Activated CD8-positive, alpha-beta memory T cell treated with anti-CD3 and anti-CD28 coated beads, Interleukin-2, amount 50 U/mL, for 48 hours (primary cell): ENCODE results near the gene CDK5R2.

Source experiments
- DNase-seq: peaks from one replicate; pipeline ENCODE4 v3.0.0-alpha.2; 2020

Gene CDK5R2

DNA sequence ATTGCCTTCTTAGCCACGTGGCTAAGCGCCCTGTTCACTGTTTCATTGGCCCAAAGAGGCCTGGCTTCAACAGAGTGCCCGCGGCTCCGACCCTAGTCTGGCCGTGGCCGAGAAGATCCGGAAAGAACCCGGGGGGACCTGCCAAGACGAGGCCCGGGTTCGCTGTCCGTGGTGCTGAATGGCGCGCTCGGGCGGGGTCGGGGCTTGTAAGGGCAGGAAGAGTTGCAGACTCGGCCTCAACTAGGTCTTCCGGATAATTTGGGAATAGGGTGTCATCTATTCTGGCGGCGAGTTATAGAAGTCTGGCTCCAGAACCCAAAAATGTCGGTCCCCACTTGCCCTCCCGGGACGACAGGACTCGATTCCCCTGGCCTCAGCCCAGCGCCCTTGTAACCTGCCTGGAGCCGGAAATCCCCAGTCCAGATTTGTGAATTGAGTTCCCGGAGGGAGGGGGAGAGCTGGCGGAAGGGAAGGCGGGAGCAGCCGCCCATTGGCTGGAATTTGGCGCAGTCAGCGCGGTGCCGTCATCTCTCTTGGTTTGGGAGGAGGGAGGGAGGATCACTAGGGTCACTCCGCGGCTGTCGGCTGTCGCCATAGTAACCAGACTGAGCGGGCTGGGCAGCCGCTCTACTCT lies 3.5 kb downstream of the CDK5R2 start:
- DNase-seq, result peak; percentile 86

DNA sequence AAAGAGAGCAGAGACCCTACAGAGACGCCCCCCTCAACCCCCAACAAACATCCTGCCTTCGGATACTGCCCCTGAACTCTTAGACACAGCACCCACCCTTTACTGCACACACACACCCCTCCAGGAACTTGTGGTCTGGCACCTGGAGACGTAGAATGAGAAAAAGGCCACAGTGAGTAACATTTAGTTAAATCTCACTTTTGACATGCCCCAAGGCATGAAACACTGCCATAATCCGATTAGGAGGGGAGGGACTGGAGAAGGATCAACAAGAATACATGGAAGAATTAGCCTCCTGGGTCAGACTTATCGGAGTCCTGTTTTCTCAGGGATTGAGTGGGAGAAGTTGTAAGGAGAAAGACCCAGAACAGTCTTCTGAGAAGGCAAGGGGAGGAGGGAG lies 4.1 kb downstream of the CDK5R2 start:
- DNase-seq, result peak; percentile 30

DNA sequence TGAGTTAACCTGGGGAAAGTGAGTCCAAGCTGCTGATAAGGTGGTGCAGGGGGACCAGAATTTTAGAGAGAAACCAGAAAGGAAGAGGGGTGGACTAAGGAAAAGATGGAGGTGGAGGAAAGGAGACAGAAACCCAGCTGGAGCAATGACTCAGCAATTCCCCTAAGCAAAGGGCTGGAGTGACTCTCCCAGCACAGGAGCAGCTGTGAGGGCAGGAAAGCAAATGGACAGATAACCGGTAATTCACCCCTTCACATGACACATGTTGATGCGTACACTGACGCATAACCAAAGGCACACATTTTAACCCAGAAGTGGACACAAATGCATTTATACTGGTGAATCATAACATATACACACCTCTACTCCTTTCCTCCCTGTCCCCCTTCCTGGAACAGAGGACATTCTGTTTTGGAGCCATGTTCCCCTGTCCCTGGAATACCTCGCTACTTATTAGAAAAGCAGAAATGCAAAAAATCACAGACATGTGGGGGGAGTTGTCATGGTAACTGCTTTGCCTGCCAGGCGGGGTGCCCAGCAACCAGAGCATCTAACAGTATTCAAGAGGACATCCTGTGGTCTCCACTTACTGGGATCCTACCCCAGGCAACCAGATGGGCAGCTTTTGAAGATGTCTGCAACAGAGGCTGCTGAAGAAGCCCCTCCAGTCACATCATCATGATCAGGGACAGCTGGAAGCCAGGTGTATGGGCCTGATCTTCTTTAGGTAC lies 4.7 kb downstream of the CDK5R2 start:
- peak; percentile 23 for DNase-seq

DNA sequence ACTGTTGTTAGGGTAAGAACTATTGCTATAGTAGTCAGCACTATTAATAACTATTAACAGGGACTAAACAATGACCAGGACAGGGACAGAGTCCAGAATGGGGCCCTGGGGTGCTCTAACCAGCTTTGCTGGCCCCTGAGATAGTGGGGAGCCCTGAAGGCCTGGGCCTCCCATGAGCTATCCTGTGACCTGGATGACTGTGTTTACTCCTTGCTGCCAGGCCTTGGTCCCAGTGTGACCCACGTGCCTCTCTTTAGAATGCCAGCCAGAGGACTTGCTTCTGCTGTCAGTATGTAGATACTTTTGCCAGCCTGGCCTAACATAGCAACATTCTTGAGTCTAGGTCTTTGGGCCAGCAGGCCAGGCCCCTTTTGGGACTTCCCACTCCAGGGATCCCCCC lies 11.4 kb downstream of the CDK5R2 start:
- DNase-seq, result peak; percentile 33

DNA sequence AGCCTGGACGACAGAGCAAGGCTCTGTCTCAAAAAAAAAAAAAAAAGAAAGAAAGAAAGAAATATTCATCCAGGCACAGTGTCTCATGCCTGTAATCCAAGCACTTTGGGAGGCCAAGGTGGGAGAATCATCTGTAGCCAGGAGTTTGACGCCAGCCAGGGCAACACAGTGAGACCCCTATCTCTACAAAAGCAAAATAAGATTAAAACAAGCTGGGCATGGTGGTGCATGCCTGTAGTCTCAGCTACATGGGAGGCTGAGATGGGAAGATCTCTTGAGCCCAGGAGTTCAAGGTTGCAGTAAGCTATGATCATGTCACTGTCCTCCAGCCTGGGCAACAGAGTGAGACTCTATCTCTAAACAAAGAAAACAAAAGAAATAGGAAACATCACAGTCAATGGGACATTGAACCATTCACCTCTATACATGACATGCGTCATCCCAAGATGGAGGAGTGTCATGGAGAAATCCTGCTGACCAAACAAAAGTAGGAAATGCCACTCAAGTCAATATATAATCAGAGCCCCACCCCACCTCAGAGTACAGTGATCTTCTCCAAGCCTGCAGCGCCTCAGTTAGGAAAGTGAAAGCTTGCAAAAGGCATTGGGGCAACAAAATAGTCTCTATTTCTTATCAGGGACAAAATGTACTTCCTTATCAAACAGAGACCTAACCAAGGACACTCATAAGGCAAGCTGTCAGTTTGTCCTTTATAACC lies 15.8 kb downstream of the CDK5R2 start:
- no peak for DNase-seq

DNA sequence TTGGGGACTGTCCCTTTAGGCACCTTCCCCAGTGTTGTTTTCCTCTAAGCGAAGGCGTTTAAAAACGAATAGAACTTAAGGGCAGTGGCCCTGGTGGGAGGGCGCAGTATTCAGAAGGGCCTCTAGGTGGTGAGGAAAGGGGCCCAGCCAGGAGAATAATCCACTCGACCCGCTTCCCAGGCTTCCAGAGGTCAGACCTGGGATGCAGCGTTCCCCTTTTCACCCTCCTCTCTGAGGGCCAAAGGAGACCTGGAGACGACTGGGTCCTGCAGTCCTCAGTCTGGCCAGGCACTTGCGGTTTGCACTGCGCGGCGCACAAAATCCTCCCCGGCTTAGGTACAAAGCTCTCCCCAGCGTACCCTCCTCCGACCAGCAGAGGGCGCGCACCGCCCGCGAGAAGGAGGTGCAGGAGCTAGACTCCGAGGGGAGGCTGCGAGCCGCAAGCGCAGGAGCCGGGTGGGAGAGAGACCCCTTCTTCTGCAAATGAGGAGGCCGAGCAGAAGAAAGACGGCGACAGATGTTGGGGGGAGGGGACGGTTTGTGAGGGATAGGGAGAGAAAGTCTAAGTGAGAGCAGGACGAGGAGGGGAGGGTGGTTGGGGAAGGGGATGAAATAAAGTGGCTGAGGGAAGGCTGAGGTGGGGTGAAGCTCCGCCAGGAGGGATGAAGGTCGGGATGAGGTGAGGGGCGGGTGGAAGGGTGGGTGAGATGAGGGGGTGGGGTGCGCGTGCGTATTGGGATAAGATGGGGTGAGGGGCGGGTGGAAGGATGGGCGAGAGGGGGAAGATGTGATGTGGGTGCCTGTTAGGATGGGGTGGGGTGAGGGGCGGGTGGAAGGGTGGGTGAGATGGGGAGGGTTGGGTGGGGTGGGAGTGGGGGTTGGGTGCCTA lies 20.6 kb downstream of the CDK5R2 start:
- peak; percentile 95 for DNase-seq

DNA sequence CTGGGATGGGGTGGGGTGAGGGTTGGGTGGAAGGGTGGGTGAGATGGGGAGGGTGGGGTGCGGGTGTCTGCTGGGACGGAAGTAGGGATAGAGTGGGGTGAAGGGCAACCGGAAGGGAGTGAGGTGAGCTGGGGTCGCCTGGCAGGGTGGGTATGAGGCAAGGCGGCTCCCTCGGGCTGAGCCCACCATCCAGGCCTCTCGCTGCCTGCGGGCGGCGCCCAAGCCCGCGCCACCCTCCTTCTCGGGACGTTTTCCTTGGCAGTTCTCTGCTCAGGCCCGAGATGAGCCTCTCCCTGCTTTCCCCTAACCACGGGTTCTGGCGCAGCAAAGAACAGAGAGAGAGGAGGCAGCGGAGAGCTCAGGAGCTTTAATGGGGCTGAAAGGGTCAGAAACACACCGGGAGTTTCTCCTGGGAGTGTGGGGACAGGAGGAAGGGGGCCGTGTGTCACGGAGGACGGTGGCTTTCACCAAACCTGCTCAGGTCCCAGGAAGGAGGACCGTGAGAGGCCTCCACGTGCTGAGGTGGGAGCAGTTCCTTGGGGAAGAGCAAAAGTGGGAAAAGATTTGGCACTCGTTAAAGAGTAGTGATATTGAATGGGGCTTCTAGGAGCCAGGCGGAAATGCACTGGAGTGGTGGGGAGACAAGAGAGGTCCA lies 21.4 kb downstream of the CDK5R2 start:
- no peak for DNase-seq

DNA sequence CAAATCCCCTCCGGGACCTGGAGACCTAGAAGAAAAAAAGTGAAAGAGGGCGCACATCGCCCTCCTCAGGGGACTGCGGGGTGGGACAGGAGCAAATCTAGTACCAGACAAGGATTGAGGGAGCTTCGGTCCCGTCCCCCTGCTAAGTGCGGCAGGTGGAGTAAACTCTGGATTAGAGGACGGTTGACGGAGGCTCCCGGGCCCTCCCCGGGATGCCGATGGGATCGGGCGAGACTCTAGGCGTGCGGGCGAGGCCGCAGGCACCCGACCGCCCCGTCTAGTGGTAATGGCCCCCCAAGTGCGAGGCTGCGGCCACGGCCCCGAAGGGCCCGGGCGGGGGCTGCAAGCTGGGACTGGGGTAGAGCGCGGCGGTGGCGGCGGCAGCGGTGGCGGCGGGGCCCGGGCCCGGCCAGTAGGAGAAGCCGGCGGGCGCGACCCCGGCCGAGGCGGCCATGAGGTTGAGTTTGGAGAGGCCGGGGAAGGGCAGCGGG lies 22.0 kb downstream of the CDK5R2 start:
- DNase-seq, result no peak

DNA sequence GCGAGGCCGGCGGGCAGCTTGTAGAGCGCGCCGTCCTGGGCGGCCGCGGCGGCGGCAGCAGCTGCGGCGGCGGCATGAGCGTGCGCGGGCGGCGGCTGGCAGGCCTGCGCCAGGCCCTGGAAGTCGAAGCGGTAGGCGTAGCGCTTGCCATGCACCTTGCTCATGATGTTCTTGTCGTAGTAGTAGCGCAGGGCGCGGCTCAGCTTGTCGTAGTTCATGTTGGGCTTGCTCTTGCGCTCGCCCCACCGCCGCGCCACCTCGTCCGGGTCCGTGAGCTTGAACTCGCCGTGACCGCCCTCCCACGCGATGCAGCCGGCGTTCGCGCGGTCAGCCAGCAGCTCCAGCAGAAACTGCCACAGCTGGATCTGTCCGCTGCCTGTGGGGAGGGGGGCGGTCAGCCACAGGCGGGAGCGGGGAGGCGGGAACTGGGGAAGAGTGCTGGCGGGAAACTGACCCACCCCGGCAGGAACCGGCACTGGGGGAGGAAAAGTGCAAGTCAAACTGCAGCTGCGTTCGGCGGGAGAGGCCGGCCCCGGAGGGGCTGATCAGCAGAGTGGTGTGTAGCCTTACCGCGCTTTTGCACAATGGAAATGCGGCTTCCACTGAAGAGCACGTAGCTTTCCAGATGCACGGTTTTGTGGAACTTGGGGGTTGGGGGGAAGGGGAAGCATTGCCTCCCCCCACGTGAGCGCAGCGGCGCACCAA lies 22.6 kb downstream of the CDK5R2 start:
- DNase-seq, result no peak

DNA sequence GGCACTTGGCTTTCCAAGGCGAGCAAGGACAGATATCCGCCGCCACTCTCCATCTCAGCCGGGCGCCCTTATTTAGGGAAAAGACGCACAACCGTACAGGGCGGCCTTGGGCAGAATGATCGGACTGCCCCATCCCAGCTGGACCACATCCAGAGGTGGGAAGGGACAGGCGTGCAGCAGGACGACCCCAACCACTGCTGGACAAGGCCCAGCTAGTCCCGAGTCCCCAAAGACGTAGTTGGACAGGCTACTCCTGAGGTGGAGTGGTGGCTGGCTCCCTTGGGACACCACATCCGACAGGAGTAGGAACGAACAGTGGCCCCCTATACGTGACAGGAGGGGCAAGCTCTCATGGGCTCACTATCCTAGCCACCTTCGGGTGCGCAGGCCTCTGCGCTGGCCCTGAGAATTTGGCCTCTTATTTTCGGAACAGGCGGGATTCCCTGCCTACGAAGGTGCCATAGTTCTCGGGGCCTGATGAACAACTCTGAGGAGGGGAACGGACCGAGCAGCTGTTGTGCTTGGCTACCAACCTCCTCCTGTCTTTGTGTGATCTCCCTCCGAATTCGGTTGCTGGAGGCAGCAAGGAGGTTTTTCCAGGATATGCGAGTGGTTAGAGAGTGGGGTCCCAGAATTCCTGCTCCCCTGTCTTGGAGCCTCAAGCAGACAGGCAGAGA lies 23.3 kb downstream of the CDK5R2 start:
- peak; percentile 57 for DNase-seq

DNA sequence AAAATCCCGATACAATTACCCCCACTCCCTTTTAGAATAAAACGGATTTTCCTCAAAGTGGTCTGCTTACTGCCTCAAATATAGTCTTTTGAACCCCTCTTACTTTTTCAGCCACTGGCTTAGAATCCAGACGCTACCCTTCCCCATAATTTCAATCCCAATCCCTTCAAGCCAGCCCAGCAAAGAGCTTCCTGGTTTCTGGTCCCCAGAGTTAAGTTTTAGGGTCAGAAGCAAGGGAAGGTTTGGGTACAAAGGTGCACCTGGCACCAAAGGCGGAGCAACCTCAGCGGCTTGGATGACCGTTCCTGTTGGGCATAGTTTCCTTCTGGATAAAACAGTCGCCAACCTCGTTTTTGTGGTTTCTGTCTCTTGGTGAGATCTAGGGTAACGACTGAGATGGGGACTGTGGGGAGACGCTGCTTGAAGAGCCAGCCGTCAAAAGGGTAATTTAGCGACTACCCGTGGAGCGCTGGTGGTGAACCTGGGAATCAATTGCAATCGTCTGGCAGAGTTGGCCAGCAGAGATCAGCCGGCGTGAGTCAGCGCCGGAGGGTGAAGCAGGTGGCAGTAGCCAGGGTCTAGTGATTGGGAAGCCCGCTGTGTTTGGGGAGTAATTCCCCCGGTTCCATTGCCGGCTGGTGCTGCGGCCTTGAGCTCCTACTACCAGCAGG lies 23.9 kb downstream of the CDK5R2 start:
- no peak for DNase-seq

DNA sequence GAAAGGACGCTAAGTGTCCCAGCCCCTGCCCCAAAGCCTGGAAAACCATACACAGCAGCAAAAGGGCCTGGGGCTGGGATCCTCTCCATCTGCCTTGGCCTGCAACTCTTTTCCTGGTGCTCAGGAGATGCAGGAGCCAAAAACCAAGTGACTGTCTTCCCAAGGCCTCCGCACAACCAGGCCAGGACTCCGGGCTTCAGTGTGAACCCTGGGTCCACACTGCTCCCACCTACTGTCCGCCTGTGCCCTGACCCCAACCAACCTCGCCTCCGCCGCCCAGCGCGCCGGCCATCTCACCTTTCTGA lies 24.4 kb downstream of the CDK5R2 start:
- no peak for DNase-seq

DNA sequence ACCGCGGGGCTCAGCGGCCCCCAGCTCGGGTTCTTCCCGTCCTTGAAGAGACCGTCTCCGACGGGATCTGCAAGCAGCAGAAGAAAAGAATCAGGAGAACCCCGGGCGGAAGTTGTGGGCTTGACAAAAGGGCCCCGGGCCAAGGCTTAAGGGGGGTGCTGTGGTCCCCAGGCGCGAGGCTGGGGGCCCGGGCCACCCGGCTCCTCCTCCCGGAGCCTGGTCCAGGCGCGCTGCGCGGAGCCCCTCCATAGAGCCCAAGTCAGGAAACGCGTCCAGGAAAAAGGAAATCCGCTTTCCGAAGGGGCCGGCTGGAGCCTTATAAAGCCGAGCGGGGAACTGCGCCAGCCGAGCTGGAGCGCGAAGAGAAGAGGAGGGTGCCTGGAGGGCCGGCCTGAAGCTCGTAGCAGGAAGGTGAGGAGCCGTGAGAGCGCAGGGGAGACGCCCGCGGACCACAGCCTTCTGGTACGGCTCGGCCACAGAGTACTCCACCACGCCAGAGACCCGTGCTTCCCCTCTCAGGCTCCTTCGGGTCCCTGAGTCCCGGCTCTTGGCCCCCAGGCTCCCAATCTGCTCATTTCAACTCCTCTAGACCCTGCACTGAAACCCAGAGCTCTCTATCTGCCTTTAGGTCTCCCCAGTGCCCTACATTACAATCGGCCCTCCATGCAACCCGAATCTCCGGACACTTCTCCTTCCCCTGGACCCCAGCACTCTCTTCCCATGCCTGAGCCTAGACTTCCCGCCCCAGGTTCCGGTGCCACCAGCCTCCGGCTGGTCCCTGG lies 25.0 kb downstream of the CDK5R2 start:
- no peak for DNase-seq

DNA sequence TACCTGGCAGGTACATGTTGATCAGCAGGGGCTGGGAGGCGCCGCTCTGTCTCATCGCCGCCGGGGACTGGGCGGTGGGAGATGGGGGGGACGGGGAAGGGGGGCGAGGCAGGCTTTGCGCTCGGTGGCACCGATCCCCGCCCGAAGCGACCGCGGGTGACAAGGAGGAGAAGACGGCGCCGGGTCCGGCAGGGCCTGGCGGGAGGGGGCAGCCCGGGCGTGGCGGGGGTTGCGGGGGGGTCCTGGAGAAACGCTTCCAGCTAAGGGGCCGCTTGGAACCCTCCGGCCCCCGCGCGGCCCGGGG lies 25.5 kb downstream of the CDK5R2 start, which contains the start of gene FEV:
Gene FEV (minus strand): TSS at position 164 of the 304 bp plus-strand sequence. CDS start 109 bp downstream, at position 55.
- peak; percentile 50 for DNase-seq

DNA sequence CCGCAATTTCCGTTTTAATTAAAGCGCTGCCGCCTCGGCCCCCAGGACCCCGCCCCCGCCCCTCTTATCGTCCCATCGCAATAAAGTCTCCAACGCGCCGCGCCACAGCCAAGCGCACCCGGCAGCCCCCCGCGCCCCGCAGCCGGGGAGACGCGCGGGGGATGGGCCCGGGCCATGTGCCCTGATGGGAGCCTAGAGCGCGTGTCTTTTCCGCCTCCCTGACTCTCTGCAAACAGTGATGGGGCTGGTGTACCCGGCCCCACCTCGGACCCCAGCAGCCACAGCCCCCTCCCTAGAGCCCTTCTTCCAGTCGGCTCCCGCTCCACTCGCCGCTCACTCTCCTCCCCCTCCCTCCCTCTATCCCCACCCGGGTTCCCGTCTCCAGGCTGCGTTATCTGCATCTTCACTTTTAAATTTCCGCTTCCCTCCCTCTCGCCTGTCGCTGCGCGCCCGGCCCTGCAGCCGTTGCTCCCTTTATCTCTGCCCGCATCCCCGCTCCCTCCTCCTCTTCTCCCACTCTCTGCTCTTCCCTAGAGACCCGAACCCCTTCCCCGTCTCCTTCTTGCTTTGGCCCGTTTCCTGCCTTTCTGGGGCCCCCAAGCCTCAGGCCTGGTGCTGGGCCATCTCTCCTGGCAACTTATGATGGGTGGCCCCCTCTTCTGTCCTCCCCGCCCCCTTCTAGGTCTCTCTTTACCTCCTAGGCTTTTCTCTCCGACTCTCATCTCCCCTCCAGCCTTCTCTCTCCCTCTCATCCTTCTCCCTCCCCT lies 26.0 kb downstream of the CDK5R2 start:
- peak; percentile 50 for DNase-seq

DNA sequence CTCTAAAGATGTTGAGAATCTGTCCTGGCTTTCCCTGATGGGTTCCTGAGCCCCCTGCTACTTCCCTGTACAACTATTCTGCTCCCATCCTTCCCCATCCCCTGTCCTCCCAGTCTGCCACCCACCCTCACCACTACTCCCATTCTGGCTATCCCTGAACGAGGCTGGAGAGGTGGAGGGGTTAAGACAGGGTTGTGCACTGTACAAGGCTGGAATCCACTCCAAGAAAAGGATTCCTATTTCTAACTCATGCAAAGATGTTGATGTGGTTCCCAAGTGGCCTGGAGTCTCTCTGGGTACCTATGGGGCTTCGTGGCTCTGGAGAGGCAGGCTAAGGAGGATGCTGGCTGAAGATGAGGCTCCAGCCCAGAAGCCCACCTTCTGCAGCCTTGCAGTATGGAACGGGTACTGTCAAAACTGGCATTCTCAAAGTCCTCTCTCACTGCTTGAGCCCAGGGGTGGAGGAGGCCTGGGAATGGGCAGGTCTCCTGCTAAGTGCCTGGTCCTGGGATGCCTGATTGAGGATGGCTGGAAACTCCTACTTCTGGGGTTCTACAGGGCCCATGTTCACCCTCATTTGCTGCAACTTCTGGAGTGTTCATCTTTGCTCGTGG lies 26.8 kb downstream of the CDK5R2 start:
- DNase-seq, result peak; percentile 42

DNA sequence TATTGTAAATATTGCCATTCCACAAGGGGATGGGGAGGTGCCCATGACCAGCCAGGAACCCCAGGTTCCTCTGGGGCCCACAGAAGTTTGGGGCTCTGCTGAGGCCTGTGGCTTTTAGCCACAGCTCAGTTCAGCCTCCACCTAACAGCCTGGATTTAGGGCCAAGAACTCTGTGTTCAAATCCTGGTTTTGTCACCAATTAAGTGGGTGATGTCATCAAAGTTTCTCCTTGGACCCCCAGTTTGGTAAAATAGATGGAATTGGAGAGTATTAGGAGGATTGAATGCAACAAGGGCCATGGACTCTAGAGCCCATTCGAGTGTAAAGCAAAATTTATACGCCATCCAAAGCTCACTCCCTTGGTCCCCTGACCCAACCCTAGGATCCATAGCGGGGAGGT lies 28.7 kb downstream of the CDK5R2 start:
- DNase-seq, result no peak

DNA sequence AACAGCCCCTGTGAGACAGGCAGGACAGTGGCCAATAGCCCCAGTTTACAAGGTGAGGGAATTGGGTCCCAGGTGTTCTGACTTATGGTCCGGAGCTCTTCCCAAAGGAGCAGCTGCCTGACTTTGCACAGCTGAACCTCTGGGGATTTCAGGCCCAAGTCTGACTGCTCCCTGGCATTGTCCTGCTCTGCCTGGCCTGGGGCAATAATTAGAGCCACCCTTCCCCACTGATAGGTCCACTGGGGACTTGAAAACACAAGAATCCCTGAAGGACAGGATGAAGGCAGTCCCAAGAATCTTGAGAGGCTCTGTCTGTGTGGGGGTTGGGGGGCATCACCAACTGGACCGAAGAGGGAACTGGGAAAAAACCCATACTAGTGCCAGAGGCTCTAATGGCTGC lies 29.2 kb downstream of the CDK5R2 start:
- no peak for DNase-seq

DNA sequence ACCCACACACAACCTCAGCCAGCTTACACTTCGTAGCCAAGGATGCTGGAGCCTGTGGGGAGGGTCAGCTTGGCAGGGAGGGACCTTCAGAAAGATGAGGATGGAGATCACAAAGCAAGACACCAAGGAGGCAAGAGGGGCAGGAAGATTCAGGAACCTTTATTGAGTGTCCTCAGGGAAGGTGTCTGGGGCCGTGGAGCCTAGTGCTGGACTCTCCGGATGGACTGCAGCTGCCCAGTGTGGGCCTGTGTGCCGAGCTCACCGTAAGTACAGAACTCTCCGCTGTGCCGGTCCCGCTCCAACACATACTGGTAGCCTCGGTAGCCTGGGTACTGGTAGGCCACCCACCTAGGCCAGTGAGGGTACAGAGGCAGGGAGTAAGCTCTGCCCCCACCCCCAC lies 30.6 kb downstream of the CDK5R2 start:
- no peak for DNase-seq
